Stimulated activated CD8-positive, alpha-beta memory T cell treated with anti-CD3 and anti-CD28 coated beads, Interleukin-7, amount 100 ng/mL, for 4 hours (primary cell): Measurements from ENCODE around the gene C4orf51.
A peak's percentile ranks its signal among the peaks of the same experiment; 100 is the strongest.

Source experiments
- DNase-seq, 2 donors: peaks; one replicate each; pipeline ENCODE4 v3.0.0-alpha.2; 2020; ENCODE audit warnings: low read depth in 2 of 2

The C4orf51 gene

GRCh38 chr4:145709843-145710242 is 29.9 kb downstream of the C4orf51 start:
- DNase-seq, result no peak

DNA sequence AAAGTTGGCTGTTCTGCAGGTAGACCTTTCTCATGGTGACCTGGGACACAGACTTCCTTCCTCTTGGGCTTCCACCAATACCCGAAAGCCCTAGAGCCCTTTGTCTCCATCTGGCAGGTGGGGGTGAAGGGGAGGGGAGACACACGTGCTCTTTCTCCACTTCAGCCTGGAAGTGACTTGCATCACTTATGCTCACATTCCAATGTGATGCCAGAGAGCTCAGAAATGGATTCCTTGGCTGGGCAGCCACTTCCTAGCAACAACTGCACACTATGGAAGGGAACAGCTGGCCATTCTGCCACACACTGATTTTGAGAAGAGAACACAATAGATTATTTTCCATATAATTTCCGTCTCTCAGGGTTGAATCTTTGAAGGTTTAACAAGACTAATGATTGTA is 36.3 kb downstream of the C4orf51 start:
- DNase-seq, result no peak

- DNase-seq, result no peak
Measured at GRCh38 chr4:145716661-145717200, 36.8 kb downstream of the C4orf51 start.

GRCh38 chr4:145719752-145720624 is 40.0 kb downstream of the C4orf51 start:
- no peak for DNase-seq

DNA sequence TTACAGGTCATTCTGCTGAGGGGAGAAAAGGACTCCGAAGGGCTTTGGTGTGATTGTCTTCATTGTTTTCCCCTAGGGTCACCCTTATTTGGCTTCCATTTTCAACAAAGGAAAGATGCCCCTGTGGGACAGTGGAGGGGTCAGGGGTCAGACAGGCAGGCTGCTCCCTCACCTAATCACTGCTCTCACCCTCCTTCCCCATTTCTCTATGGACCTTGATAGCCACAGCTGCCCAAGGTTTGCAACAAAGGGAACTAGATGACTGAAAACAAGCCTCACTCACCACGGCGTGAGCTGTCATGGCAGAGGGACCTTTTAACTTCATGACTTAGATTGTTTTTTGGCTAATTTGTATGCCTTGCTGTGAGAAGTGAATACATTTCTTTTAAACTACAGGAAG is 40.7 kb downstream of the C4orf51 start:
- DNase-seq, result no peak

DNA sequence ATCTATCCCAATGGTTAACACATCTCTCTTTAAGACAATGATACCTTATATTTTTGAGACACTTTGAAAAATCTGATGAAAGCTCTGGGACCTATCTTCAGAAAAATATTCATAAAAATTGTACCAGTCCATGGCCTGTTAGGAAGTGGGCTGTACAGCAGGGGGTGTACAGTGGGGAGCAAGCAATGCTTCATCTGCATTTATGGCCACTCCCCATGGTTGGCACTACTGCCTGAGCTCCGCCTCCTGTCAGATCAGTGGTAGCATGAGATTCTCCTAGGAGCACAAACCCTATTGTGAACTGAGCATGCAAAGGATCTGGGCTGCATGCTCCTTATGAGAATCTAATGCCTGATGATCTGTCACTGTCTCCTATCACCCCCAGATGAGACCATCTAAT is 42.6 kb downstream of the C4orf51 start:
- no peak for DNase-seq

DNA sequence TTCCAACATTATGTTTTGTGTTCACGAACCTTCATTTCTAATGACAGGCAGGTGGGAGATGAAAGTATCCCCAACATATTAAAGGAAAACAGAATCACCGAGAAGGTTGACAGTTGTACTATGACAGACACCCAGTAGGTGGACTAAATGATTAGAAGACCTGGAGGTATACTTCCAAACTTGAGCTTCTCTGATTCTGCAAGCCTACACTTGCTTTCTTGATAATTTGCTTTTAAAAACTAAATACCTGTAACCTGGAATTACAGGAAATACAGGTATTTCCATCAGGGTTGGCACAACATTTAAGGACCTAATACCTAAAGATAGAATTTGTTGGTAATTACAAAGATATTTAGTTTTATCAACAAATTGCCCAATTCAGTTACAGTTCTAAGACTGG is 43.4 kb downstream of the C4orf51 start:
- DNase-seq, result no peak

- DNase-seq, result no peak
Measured at GRCh38 chr4:145730026-145730425, 50.1 kb downstream of the C4orf51 start.

DNA sequence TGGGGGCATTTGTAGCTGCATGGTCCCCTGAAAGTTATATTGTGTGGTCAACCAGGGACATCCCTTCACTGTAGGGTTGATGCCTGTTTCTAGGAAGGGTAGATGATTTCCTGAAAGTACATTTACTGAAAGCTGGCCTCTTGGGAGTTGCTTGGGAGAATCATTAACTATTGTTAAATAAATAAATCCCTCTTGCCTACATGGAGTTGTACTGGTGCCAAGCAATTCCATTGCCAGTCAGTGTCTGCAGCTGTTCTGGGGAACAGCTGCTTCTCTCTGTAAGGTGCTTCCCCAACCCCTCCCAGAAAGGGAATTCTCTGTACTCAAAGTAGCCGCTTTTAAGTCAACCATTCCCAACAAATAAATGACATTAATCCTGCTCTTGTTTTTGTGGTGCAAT is 51.1 kb downstream of the C4orf51 start:
- no peak for DNase-seq

GRCh38 chr4:145732001-145732815 is 52.3 kb downstream of the C4orf51 start:
- no peak for DNase-seq

GRCh38 chr4:145732895-145733880 is 53.2 kb downstream of the C4orf51 start:
- DNase-seq, result peak; percentile 64 to 87

DNA sequence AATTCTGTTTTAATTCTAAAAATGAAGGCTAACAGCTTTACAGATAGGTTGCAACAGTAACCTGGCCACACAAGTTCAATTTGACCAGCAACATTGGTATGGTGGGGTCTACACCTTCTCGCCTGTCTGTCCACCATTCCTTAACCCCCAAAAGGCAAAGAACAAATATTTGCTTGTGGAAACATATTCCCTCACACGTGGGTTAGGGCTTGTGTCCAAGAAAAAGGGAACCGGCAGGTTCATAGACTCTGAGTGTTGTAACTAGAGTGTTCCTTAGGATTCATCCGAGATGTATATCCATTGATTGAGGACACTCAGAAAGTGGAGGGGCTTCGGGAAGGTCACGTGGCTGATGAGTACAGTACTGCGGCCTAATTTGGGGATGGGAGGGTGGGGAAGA is 54.1 kb downstream of the C4orf51 start:
- DNase-seq, result no peak

- DNase-seq, result no peak
Measured at GRCh38 chr4:145734576-145735346, 54.8 kb downstream of the C4orf51 start.

- DNase-seq, result no peak
Measured at GRCh38 chr4:145735347-145735675, 55.4 kb downstream of the C4orf51 start.

GRCh38 chr4:145735827-145736226 is 55.9 kb downstream of the C4orf51 start:
- no peak for DNase-seq

- no peak for DNase-seq
Measured at GRCh38 chr4:145736241-145736831, 56.4 kb downstream of the C4orf51 start.

- no peak for DNase-seq
Measured at GRCh38 chr4:145739845-145740244, 59.9 kb downstream of the C4orf51 start.

DNA sequence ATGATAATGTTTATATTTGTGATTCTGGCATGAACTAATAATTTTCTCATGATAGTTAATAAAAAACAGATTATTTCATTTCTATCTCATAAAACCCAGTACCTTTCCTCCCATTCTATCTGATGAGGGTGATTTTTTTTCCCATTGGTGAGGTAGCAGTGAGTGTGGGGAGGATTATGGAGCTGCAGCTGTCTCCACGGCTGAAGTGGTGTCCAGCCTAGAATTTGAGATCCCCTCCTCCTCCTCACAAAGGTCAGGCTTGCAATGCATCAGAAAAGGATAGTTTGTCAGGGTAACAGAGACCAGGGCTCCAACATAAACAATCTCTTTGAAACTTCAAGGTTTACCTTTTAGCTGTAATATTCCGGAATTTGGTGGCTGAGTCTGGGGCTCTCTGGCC is 60.9 kb downstream of the C4orf51 start:
- DNase-seq, result no peak

- DNase-seq, result no peak
Measured at GRCh38 chr4:145743641-145744040, 63.7 kb downstream of the C4orf51 start.

- DNase-seq, result no peak
Measured at GRCh38 chr4:145755802-145756201, 75.9 kb downstream of the C4orf51 start.
